Neural cell (in vitro differentiated cells): Measurements from ENCODE around the gene CGRRF1.

ENCODE experiments used
- CTCF ChIP-seq: fragments of 450-650 bp; IDR thresholded peaks from 2 replicates; pipeline ENCODE4 v1.5.1; 2014; ENCODE audit warnings: antibody characterized with exemption, mild to moderate bottlenecking, moderate library complexity; ENCODE audit not compliant: poor library complexity, severe bottlenecking
- EP300 ChIP-seq: fragments of 450-650 bp; conservative IDR thresholded peaks from 2 replicates; pipeline ENCODE4 v1.6.1; 2014; ENCODE audit warnings: antibody characterized with exemption, mild to moderate bottlenecking, moderate library complexity; ENCODE audit not compliant: poor library complexity, severe bottlenecking
- EZH2 ChIP-seq: fragments of 200-600, 300-800 bp; shearing (Covaris generic), sonication (generic); IDR thresholded peaks from 2 replicates; pipeline ENCODE4 v1.6.1; 2014; ENCODE audit warnings: antibody characterized with exemption, low read length, borderline replicate concordance, mild to moderate bottlenecking; ENCODE audit not compliant: insufficient read depth, poor library complexity, severe bottlenecking
- MXI1 ChIP-seq: fragments of 450-650 bp; conservative IDR thresholded peaks from 2 replicates; pipeline ENCODE4 v1.6.1; 2014; ENCODE audit warnings: antibody characterized with exemption, mild to moderate bottlenecking; ENCODE audit not compliant: poor library complexity, severe bottlenecking
- POLR2AphosphoS5 ChIP-seq: IDR thresholded peaks from 2 replicates; pipeline ENCODE4 v1.6.1; 2012
- RAD21 ChIP-seq: fragments of 450-650 bp; conservative IDR thresholded peaks from 2 replicates; pipeline ENCODE4 v1.6.1; 2014; ENCODE audit warnings: antibody characterized with exemption, mild to moderate bottlenecking, moderate library complexity
- REST ChIP-seq: IDR thresholded peaks from 2 replicates; pipeline ENCODE4 v1.6.1; 2012; ENCODE audit warnings: borderline replicate concordance
- SMC3 ChIP-seq: fragments of 450-650 bp; conservative IDR thresholded peaks from 2 replicates; pipeline ENCODE4 v1.6.1; 2014; ENCODE audit warnings: antibody characterized with exemption, mild to moderate bottlenecking, moderate library complexity; ENCODE audit not compliant: poor library complexity
- TAF1 ChIP-seq: IDR thresholded peaks from 2 replicates; pipeline ENCODE4 v1.6.1; 2012; ENCODE audit warnings: low read depth

DNA sequence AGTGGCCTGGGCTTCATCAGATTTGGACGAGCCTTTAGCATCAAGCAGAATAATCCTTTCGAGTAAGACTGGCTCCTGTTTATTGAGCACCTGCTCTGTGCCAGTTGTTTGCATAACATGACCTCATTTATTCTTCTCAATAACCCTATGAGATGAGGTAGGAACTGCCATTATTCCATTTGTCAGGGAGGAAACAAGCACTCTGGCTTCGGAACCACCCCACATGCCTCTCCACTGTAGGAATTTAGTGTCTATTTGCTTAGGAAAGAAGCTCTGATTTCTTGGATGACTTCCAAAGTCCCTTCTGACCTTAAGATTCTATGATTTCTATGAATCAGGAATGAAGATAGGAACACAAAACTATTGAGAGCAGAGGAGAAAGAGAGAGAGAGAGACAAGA, 68.3 kb downstream of the CGRRF1 start:
- TF ChIP-seq CTCF (no peak), EP300 (no peak), EZH2 (no peak), POLR2AphosphoS5 (no peak), REST (no peak), RAD21 (no peak), SMC3 (no peak), TAF1 (no peak), MXI1 (no peak)
